Adrenal gland (tissue), 5 donors: ENCODE measurements around the gene PPP1R14B.

Experiments
- CTCF ChIP-seq, 6 experiments: fragments of 450-650 bp in 4 of 6; fragments of 200-600 bp in 2 of 6; sonication (generic) in 1 of 6; IDR thresholded peaks; 1 replicate in 5 of 6; 2 replicates in 1 of 6; pipeline versions ENCODE4 v1.5.1 to v1.8.0; 2016 to 2021; ENCODE audit warnings: antibody characterized with exemption in 6 of 6, mild to moderate bottlenecking in 2 of 6, moderate library complexity in 1 of 6
- POLR2A ChIP-seq, 2 donors: fragments of 450-650 bp; IDR thresholded peaks; one replicate each; pipeline ENCODE4 v1.6.1; 2017; ENCODE audit warnings: antibody characterized with exemption in 2 of 2, mild to moderate bottlenecking in 2 of 2, moderate library complexity in 1 of 2
- donor health status: DM: no; HTN: no; CAD: no.

GRCh38 chr11:64198511-64198910 lies 48.2 kb downstream of the PPP1R14B start:
- TF ChIP-seq CTCF (IDR thresholded peaks at IDR 0.05) (no peak), POLR2A (IDR thresholded peaks at IDR 0.05) (no peak)
